Mesendoderm (in vitro differentiated cells): Measurements from ENCODE around the gene ZNF19.
A peak's percentile ranks its signal among the peaks of the same experiment; 100 is the strongest.

Experiments used
- DNase-seq: peaks from one replicate; pipeline ENCODE4 v3.0.0; 2013
- H2AK5ac ChIP-seq: 2 replicates; pipeline ENCODE4 v1.6.1; 2013; ENCODE audit warnings: low read length, inconsistent platforms
- H2BK120ac ChIP-seq: 2 replicates; pipeline ENCODE4 v1.6.1; 2013; ENCODE audit warnings: low read depth, mild to moderate bottlenecking, low read length, moderate library complexity, mixed read lengths
- H2BK15ac ChIP-seq: replicated peaks from 2 replicates; pipeline ENCODE4 v1.6.1; 2013; ENCODE audit warnings: low read depth, mild to moderate bottlenecking, moderate library complexity
- H2BK5ac ChIP-seq: 2 replicates; pipeline ENCODE4 v1.6.1; 2013; ENCODE audit warnings: low read length, inconsistent platforms
- H3K18ac ChIP-seq: 2 replicates; pipeline ENCODE4 v1.6.1; 2013; ENCODE audit warnings: mild to moderate bottlenecking, low read length, mixed read lengths
- H3K23ac ChIP-seq: one replicate; pipeline ENCODE4 v1.6.1; 2013; ENCODE audit warnings: low read length
- H3K27ac ChIP-seq: 2 replicates; pipeline ENCODE4 v1.5.1; 2013; ENCODE audit warnings: low read depth, mild to moderate bottlenecking, inconsistent platforms, low read length, moderate library complexity
- H3K27me3 ChIP-seq: 2 replicates; pipeline ENCODE4 v1.6.1; 2013; ENCODE audit warnings: low read length, control low read depth, mild to moderate bottlenecking, inconsistent platforms; ENCODE audit not compliant: insufficient read depth, poor library complexity
- H3K36me3 ChIP-seq: 2 replicates; pipeline ENCODE4 v1.6.1; 2013; ENCODE audit warnings: low read length, inconsistent platforms; ENCODE audit not compliant: control insufficient read depth, insufficient read depth
- H3K4ac ChIP-seq: one replicate; pipeline ENCODE4 v1.6.1; 2013; ENCODE audit warnings: low read depth, mild to moderate bottlenecking, low read length, moderate library complexity
- H3K4me1 ChIP-seq: 2 replicates; pipeline ENCODE4 v1.6.1; 2013; ENCODE audit warnings: low read depth, low read length, inconsistent platforms; ENCODE audit not compliant: control insufficient read depth
- H3K4me2 ChIP-seq: 2 replicates; pipeline ENCODE4 v1.6.1; 2013; ENCODE audit warnings: low read length
- H3K4me3 ChIP-seq: 2 replicates; pipeline ENCODE4 v1.5.1; 2013; ENCODE audit warnings: mild to moderate bottlenecking, low read length
- H3K56ac ChIP-seq: one replicate; pipeline ENCODE4 v1.6.1; 2013; ENCODE audit warnings: low read length
- H3K79me1 ChIP-seq: 2 replicates; pipeline ENCODE4 v1.6.1; 2013; ENCODE audit warnings: low read length, inconsistent platforms
- H3K79me2 ChIP-seq: 2 replicates; pipeline ENCODE4 v1.6.1; 2013; ENCODE audit warnings: mild to moderate bottlenecking, low read length; ENCODE audit not compliant: control insufficient read depth, insufficient read depth
- H3K9ac ChIP-seq: 2 replicates; pipeline ENCODE4 v1.6.1; 2013; ENCODE audit warnings: low read length, inconsistent platforms
- H4K5ac ChIP-seq: one replicate; pipeline ENCODE4 v1.6.1; 2013; ENCODE audit warnings: low read length
- H4K8ac ChIP-seq: one replicate; pipeline ENCODE4 v1.6.1; 2013; ENCODE audit warnings: low read depth, mild to moderate bottlenecking, control low read depth, low read length, moderate library complexity
- WGBS: extraction: QIAGEN DNeasy Blood & Tissue Kit; methylation state at CpG from one replicate; pipeline ENCODE4 v1.1.7; 2013; ENCODE audit warnings: low lambda C conversion rate, missing lambda C conversion rate; ENCODE audit not compliant: insufficient coverage; ENCODE audit errors: extremely low coverage; 5-methylcytosine and 5-hydroxymethylcytosine counted together

Gene ZNF19

DNA sequence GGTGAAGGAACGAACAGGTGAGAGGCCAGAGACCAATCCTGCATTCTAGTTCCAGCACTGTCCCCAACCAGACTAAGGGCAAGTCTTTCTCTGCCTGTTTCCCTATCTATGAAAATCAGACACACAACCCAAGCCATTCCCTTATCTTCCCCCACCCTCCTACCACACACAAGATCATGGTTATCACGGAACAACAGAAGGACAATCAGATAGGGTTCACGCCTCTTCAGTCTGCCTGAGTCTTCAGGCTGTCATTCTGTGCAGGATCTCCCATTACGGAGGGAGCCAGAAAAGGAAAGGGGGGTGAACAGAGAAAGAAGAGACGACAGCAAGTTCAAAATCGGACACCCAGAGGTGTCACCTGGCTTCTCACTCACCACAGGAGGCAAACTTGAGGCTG lies 58.4 kb downstream of the ZNF19 start:
- no peaks in the 10 kb centered on the region for H3K36me3 ChIP-seq
- H3K27me3 ChIP-seq = no peaks in the 10 kb centered on the region
- H3K4me1 ChIP-seq = no peaks in the 10 kb centered on the region
- no peak overlapping the region for H3K27ac ChIP-seq
- no peaks in the 10 kb centered on the region for H3K79me1 ChIP-seq
- no peak overlapping the region for H3K23ac ChIP-seq
- H3K56ac ChIP-seq = no peak overlapping the region
- no peak overlapping the region for H2AK5ac ChIP-seq
- H2BK120ac ChIP-seq = no peak overlapping the region
- no peak overlapping the region for H2BK5ac ChIP-seq
- no peak overlapping the region for H3K4me2 ChIP-seq
- no peak overlapping the region for H3K18ac ChIP-seq
- H2BK15ac ChIP-seq = no peak overlapping the region
- no CpG with 5 or more reads among the region's 6 CpGs for WGBS
- H4K8ac ChIP-seq = no peak overlapping the region
- no peak overlapping the region for H3K4me3 ChIP-seq
- H3K4ac ChIP-seq = no peak overlapping the region
- H3K9ac ChIP-seq = no peak overlapping the region
- H3K79me2 ChIP-seq = no peaks in the 10 kb centered on the region
- H4K5ac ChIP-seq = no peak overlapping the region
- peak; percentile 59 for DNase-seq

DNA sequence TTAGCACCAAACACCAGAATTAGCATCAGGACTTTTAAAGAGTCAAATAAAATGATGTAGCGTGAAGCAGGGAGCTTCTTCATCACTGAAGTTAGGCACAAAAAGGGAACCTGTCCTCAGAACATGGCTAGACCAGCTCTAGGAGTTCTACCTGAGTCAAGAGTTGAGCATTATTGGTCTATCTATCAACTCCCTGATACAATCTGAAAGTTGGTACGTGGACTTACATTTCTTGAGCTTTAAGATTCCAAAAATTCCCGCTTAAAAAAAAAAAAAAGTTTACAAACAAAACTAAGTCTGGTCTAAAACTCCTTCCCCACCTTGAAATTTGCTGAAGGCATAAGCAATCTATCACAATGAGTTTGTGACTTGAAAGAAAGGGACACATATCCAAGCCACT lies 59.5 kb downstream of the ZNF19 start:
- no peak overlapping the region for H4K5ac ChIP-seq
- H3K27me3 ChIP-seq = no peaks in the 10 kb centered on the region
- no peak overlapping the region for H3K27ac ChIP-seq
- no peak overlapping the region for H2BK120ac ChIP-seq
- H3K79me1 ChIP-seq = no peaks in the 10 kb centered on the region
- no peak overlapping the region for H3K18ac ChIP-seq
- H3K23ac ChIP-seq = no peak overlapping the region
- no CpG with 5 or more reads among the region's 3 CpGs for WGBS
- H3K4me3 ChIP-seq = no peak overlapping the region
- no peaks in the 10 kb centered on the region for H3K79me2 ChIP-seq
- H3K9ac ChIP-seq = no peak overlapping the region
- no peaks in the 10 kb centered on the region for H3K4me1 ChIP-seq
- no peak overlapping the region for H2BK15ac ChIP-seq
- DNase-seq = no peak
- no peak overlapping the region for H4K8ac ChIP-seq
- H2AK5ac ChIP-seq = no peak overlapping the region
- no peak overlapping the region for H3K56ac ChIP-seq
- no peaks in the 10 kb centered on the region for H3K36me3 ChIP-seq
- no peak overlapping the region for H3K4ac ChIP-seq
- no peak overlapping the region for H2BK5ac ChIP-seq
- no peak overlapping the region for H3K4me2 ChIP-seq

DNA sequence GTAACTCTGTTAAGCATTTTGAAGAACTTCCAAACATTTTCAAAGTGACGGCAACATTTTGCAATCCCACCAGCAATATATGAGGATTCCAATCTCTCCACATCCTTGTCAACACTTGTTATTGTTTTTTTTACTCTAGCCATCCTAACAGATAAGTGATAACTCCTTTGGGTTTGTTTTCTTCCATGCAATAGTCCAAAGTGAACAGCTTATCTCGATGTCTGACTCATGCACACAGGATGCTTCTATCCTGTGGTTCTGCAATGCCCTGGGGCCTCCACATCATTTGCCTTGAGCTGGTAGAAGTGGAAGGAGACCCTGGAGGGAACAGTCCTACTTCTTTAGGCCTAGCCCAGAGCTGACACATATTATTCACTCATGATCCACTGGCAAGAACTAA lies 60.2 kb downstream of the ZNF19 start:
- Histone ChIP-seq H3K4me2 (no peak overlapping the region), H3K23ac (no peak overlapping the region), H2BK15ac (no peak overlapping the region), H3K18ac (no peak overlapping the region), H3K79me2 (no peaks in the 10 kb centered on the region), H3K27me3 (no peaks in the 10 kb centered on the region), H3K27ac (no peak overlapping the region), H3K9ac (no peak overlapping the region), H2AK5ac (no peak overlapping the region), H3K36me3 (no peaks in the 10 kb centered on the region), H3K4me3 (no peak overlapping the region), H4K8ac (no peak overlapping the region), H3K56ac (no peak overlapping the region), H4K5ac (no peak overlapping the region), H2BK5ac (no peak overlapping the region), H3K4me1 (no peaks in the 10 kb centered on the region), H3K4ac (no peak overlapping the region), H3K79me1 (no peaks in the 10 kb centered on the region), H2BK120ac (no peak overlapping the region)
- DNase-seq = no peak
- WGBS = no CpG with 5 or more reads among the region's 2 CpGs

DNA sequence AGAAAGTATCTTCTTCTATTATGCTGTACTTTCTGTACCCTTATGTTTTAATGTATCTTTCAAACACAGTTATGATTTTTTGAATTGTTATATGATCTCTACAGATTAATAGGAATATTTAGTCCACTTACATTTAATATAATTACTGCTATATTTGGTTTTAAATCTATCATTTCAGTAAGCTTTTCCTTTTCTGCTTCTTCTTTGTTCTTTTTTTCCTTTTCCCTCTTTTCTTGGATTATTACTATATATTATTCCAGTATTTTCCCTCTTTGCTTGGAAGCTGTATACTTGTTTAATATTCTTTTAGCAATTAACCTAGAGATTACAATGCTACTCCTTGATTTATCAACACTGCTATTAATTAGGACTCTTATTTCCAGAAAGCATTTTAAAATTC lies 60.7 kb downstream of the ZNF19 start:
- no peak overlapping the region for H3K27ac ChIP-seq
- no peak overlapping the region for H2BK15ac ChIP-seq
- H3K18ac ChIP-seq = no peak overlapping the region
- H3K36me3 ChIP-seq = no peaks in the 10 kb centered on the region
- H3K27me3 ChIP-seq = no peaks in the 10 kb centered on the region
- no peak overlapping the region for H3K4me3 ChIP-seq
- no peak overlapping the region for H4K8ac ChIP-seq
- H3K56ac ChIP-seq = no peak overlapping the region
- no peak overlapping the region for H3K4ac ChIP-seq
- H2BK120ac ChIP-seq = no peak overlapping the region
- H3K4me1 ChIP-seq = no peaks in the 10 kb centered on the region
- no peaks in the 10 kb centered on the region for H3K79me1 ChIP-seq
- no peak overlapping the region for H2BK5ac ChIP-seq
- no peak overlapping the region for H4K5ac ChIP-seq
- no peak overlapping the region for H3K9ac ChIP-seq
- no peaks in the 10 kb centered on the region for H3K79me2 ChIP-seq
- H2AK5ac ChIP-seq = no peak overlapping the region
- H3K4me2 ChIP-seq = no peak overlapping the region
- DNase-seq = no peak
- no peak overlapping the region for H3K23ac ChIP-seq

DNA sequence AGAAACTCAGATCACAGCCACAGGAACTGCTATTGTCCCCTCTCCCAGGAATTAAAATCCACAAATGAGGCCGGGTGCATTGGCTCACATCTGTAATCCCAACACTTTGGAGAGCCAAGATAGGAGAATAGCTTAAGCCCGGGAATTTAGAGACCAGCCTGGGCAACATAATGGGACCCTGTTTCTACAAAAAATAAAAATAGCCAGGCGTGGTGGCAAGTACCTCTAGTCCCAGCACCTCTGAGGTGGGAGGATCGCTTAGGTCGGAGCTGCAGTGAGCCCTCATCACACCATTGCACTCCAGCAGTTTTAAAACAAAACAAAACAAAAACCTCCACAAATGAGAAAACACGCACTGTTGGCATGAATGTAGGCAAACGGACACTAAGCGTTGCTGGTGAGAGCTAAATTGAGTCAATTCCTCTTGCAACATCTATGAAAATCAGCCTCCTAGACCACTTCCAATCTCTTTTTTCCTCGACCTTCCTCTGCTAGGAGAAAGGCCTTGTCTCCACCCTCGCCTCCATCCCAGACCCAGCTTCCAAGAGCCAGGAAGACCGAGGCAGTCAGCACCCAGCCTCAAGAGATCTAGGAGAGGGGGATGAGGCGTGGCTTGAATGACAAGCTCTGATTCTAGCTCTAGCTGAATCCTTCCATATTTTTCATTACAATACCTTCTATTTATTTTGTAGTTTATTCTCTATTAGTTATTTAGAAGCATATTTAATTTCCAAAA lies 62.1 kb downstream of the ZNF19 start:
- no peaks in the 10 kb centered on the region for H3K27me3 ChIP-seq
- H3K4me1 ChIP-seq = no peaks in the 10 kb centered on the region
- no CpG with 5 or more reads among the region's 12 CpGs for WGBS
- no peak overlapping the region for H3K18ac ChIP-seq
- no peak overlapping the region for H2AK5ac ChIP-seq
- no peaks in the 10 kb centered on the region for H3K79me2 ChIP-seq
- no peak overlapping the region for H4K8ac ChIP-seq
- H3K4ac ChIP-seq = no peak overlapping the region
- no peak overlapping the region for H3K9ac ChIP-seq
- no peak overlapping the region for H3K4me3 ChIP-seq
- no peak overlapping the region for H3K27ac ChIP-seq
- no peaks in the 10 kb centered on the region for H3K79me1 ChIP-seq
- no peak overlapping the region for H2BK120ac ChIP-seq
- H2BK15ac ChIP-seq = no peak overlapping the region
- no peaks in the 10 kb centered on the region for H3K36me3 ChIP-seq
- H3K23ac ChIP-seq = no peak overlapping the region
- H2BK5ac ChIP-seq = no peak overlapping the region
- DNase-seq = no peak
- H3K56ac ChIP-seq = no peak overlapping the region
- H4K5ac ChIP-seq = no peak overlapping the region
- no peak overlapping the region for H3K4me2 ChIP-seq
